HepG2 (cell line): Measurements from ENCODE around the gene MRPL14. TPM values are rescaled to one million over a fixed set of nuclear protein-coding genes. Genes with fewer than 3 reads are reported as not detected.
A peak's percentile ranks its signal among the peaks of the same experiment; 100 is the strongest.

ENCODE experiments used
- ATAC-seq: fragments of 200-7000 bp; cut with Tn5 transposase; 3 replicates; pipeline ENCODE4 v1.9.1; 2020; ENCODE audit warnings: mild to moderate bottlenecking, moderate library complexity
- BruUV-seq: library from RNA; stranded (reverse); fragments of 400-500 nt; replicated peaks from 2 replicates; lab custom pipeline; 2021; lab: Mats Ljungman, UMichigan
- CTCF ChIA-PET: fragments of 300-600 bp; formaldehyde crosslinking; extraction: SDS; loops from one replicate; lab custom pipeline; 2021; ENCODE audit warnings: low total read pairs, inconsistent platforms, low intra/inter-chr PET ratio; lab: Yijun Ruan, JAX
- POLR2A ChIA-PET: fragments of 350-600 bp; sonication (Branson Sonifier 250); formaldehyde crosslinking; loops from one replicate; lab custom pipeline; 2020; ENCODE audit warnings: antibody characterized with exemption, inconsistent platforms; lab: Yijun Ruan, JAX
- DNase-seq: peaks from one replicate; pipeline ENCODE4 v3.0.0-alpha.2; 2015; ENCODE audit warnings: low spot score
- FAIRE-seq: peaks from 3 replicates; lab custom pipeline; 2011; peaks lifted over from hg19 to GRCh38; lab: Jason Lieb, UNC
- H2AFZ ChIP-seq: one replicate; pipeline ENCODE4 v1.6.1; 2011; ENCODE audit warnings: low read length, inconsistent platforms
- H3K27ac ChIP-seq: fragments of 300-600 bp; 3 replicates; pipeline ENCODE4 v1.8.0; 2011; ENCODE audit warnings: mixed run types, mild to moderate bottlenecking, mixed read lengths, low read length, inconsistent platforms; ENCODE audit not compliant: insufficient read depth; ENCODE audit errors: extremely low read length
- H3K27me3 ChIP-seq, 2 experiments: fragments of 200-600 bp in 1 of 2; 2 replicates in 1 of 2; 3 replicates in 1 of 2; pipeline versions ENCODE4 v1.6.0 to v1.8.0; 2011; ENCODE audit warnings: low read length in 2 of 2, mild to moderate bottlenecking in 2 of 2, moderate library complexity in 2 of 2, inconsistent platforms in 1 of 2; ENCODE audit not compliant: insufficient read depth in 2 of 2, control insufficient read depth in 1 of 2
- H3K36me3 ChIP-seq, 2 experiments: fragments of 200-600 bp in 1 of 2; replicated peaks in 1 of 2; 2 replicates in 1 of 2; 3 replicates in 1 of 2; pipeline versions ENCODE4 v1.5.1 to v1.8.0; 2011; ENCODE audit warnings: low read length in 2 of 2, inconsistent platforms in 1 of 2; ENCODE audit not compliant: insufficient read depth in 2 of 2, control insufficient read depth in 1 of 2
- H3K4me1 ChIP-seq: 2 replicates; pipeline ENCODE4 v1.5.1; 2012; ENCODE audit warnings: low read length, inconsistent platforms; ENCODE audit not compliant: insufficient read depth
- H3K4me2 ChIP-seq: 2 replicates; pipeline ENCODE4 v1.6.0; 2011; ENCODE audit warnings: low read depth, low read length, inconsistent platforms
- H3K4me3 ChIP-seq, 3 experiments: fragments of 200-600 bp in 1 of 3; sonication (generic), shearing (Covaris generic) in 1 of 3; replicated peaks in 1 of 3; 2 replicates each; pipeline ENCODE4 v1.5.1; 2011 to 2016; ENCODE audit warnings: low read length in 3 of 3, inconsistent platforms in 2 of 3, low read depth in 2 of 3, mild to moderate bottlenecking in 2 of 3, control low read depth in 1 of 3, mixed read lengths in 1 of 3; ENCODE audit not compliant: insufficient read depth in 1 of 3
- H3K79me2 ChIP-seq: one replicate; pipeline ENCODE4 v1.6.1; 2011; ENCODE audit warnings: low read length, inconsistent platforms; ENCODE audit not compliant: insufficient read depth
- H3K9ac ChIP-seq: 2 replicates; pipeline ENCODE4 v1.6.0; 2011; ENCODE audit warnings: mild to moderate bottlenecking, low read depth, low read length, inconsistent platforms; ENCODE audit not compliant: insufficient read depth
- H3K9me3 ChIP-seq: 2 replicates; pipeline ENCODE4 v1.5.1; 2012; ENCODE audit warnings: mild to moderate bottlenecking, low read length
- H4K20me1 ChIP-seq: 2 replicates; pipeline ENCODE4 v1.6.0; 2011; ENCODE audit warnings: inconsistent platforms, mild to moderate bottlenecking, low read length, moderate library complexity; ENCODE audit not compliant: insufficient read depth
- ADNP ChIP-seq: sonication (generic); formaldehyde crosslinking; IDR thresholded peaks from 2 replicates; pipeline ENCODE4 v1.4.0; 2020; ENCODE audit warnings: missing genetic modification reagents
- CHD4 ChIP-seq: fragments of 200-600 bp; sonication (generic); IDR thresholded peaks from 2 replicates; pipeline ENCODE4 v1.7.0; 2017; ENCODE audit warnings: mild to moderate bottlenecking, low read length, borderline replicate concordance
- HDAC1 ChIP-seq: sonication (generic); formaldehyde crosslinking; IDR thresholded peaks from 2 replicates; pipeline ENCODE4 v1.5.1; 2020; ENCODE audit warnings: mild to moderate bottlenecking, missing genetic modification reagents
- MIXL1 ChIP-seq: IDR thresholded peaks from 2 replicates; pipeline ENCODE4 v1.6.1; 2016
- MLLT10 ChIP-seq: sonication (generic); formaldehyde crosslinking; IDR thresholded peaks from 2 replicates; pipeline ENCODE4 v1.4.0; 2020; ENCODE audit warnings: missing genetic modification reagents
- RCOR2 ChIP-seq: IDR thresholded peaks from 2 replicates; pipeline ENCODE4 v1.6.1; 2016; ENCODE audit warnings: missing biosample characterization, missing genetic modification reagents
- STAT5B ChIP-seq: sonication (generic); formaldehyde crosslinking; IDR thresholded peaks from 2 replicates; pipeline ENCODE4 v1.4.0; 2020; ENCODE audit warnings: missing genetic modification reagents
- TBL1XR1 ChIP-seq: fragments of 150-350 bp; IDR thresholded peaks from 2 replicates; pipeline ENCODE4 v1.6.1; 2014; ENCODE audit warnings: borderline replicate concordance, low read length; ENCODE audit not compliant: partially characterized antibody
- ZMYM3 ChIP-seq: sonication (generic); formaldehyde crosslinking; IDR thresholded peaks from 2 replicates; pipeline ENCODE4 v1.5.1; 2020; ENCODE audit warnings: mild to moderate bottlenecking, missing genetic modification reagents
- ZNF136 ChIP-seq: sonication (generic); formaldehyde crosslinking; IDR thresholded peaks from 2 replicates; pipeline ENCODE4 v1.8.1; 2022; ENCODE audit warnings: low read depth, mild to moderate bottlenecking, moderate library complexity, missing genetic modification reagents
- ZNF263 ChIP-seq: sonication (generic); formaldehyde crosslinking; IDR thresholded peaks from 2 replicates; pipeline ENCODE4 v1.4.0; 2020; ENCODE audit warnings: missing genetic modification reagents
- ZNF3 ChIP-seq: IDR thresholded peaks from 2 replicates; pipeline ENCODE4 v1.7.0; 2017; ENCODE audit warnings: inconsistent platforms
- ZNF629 ChIP-seq: sonication (generic); formaldehyde crosslinking; conservative IDR thresholded peaks from 2 replicates; pipeline ENCODE4 v1.5.0; 2020; ENCODE audit warnings: missing genetic modification reagents
- ZSCAN25 ChIP-seq: sonication (generic); formaldehyde crosslinking; IDR thresholded peaks from 2 replicates; pipeline ENCODE4 v1.8.0; 2022; ENCODE audit warnings: mild to moderate bottlenecking, missing genetic modification reagents
- WGBS: methylation state at CpG from one replicate; pipeline ENCODE4 v1.1.6; 2017; ENCODE audit warnings: low lambda C conversion rate; 5-methylcytosine and 5-hydroxymethylcytosine counted together
- in situ Hi-C: cut with HindIII; loops from 2 replicates; pipeline ENCODE4 v1.10.0; 2017; ENCODE audit warnings: low pct_unique_long_range_greater_than_20kb; ENCODE audit not compliant: extremely low pct_ligation_motif_present
- intact Hi-C: fragments of 100-400 bp; cut with micrococcal nuclease; formaldehyde crosslinking; loops from one replicate; pipeline ENCODE4 v1.10.0; 2022; ENCODE audit not compliant: unreplicated experiment
- polyA plus RNA-seq, 8 experiments: library from polyadenylated mRNA; depleted of rRNA in 3 of 8; stranded (reverse) in 7 of 8; unstranded in 1 of 8; fragments of >200 nt; fragmentation: Illumina TruSeq in 4 of 8; extraction: Trizol in 4 of 8; gene quantifications; 2 replicates each; pipeline versions ENCODE4 v1.2.1 to v1.2.3, GENCODE V29; 2011 to 2016; ENCODE audit warnings: low read depth in 4 of 8, missing spikeins in 1 of 8, mixed read lengths in 1 of 8; ENCODE audit not compliant: insufficient read depth in 1 of 8
- total RNA-seq, 5 experiments: library from RNA; depleted of rRNA; stranded (reverse); fragments of >200 nt; fragmentation: Illumina TruSeq; extraction: Trizol; gene quantifications; 2 replicates each; pipeline ENCODE4 v1.2.3, GENCODE V29; 2016; ENCODE audit warnings: low read depth in 1 of 5
- TF ChIP-seq, protein P1 (sequence below): sonication (generic); formaldehyde crosslinking; IDR thresholded peaks from 2 replicates; pipeline ENCODE4 v1.5.1; 2020; ENCODE audit warnings: mild to moderate bottlenecking, missing genetic modification reagents, moderate library complexity
- TF ChIP-seq, protein P2 (sequence below): sonication (generic); formaldehyde crosslinking; IDR thresholded peaks from 2 replicates; pipeline ENCODE4 v1.8.1; 2022; ENCODE audit warnings: mild to moderate bottlenecking, missing genetic modification reagents
- TF ChIP-seq, protein P3 (sequence below): sonication (generic); formaldehyde crosslinking; IDR thresholded peaks from 2 replicates; pipeline ENCODE4 v1.5.0; 2020; ENCODE audit warnings: mild to moderate bottlenecking, missing genetic modification reagents

Gene MRPL14
- total and polyA plus RNA-seq, 2 of the 13 experiments (the other 11 are each of a cell fraction or from before 2014, with no cell fraction given), result 157 to 178 TPM

DNA sequence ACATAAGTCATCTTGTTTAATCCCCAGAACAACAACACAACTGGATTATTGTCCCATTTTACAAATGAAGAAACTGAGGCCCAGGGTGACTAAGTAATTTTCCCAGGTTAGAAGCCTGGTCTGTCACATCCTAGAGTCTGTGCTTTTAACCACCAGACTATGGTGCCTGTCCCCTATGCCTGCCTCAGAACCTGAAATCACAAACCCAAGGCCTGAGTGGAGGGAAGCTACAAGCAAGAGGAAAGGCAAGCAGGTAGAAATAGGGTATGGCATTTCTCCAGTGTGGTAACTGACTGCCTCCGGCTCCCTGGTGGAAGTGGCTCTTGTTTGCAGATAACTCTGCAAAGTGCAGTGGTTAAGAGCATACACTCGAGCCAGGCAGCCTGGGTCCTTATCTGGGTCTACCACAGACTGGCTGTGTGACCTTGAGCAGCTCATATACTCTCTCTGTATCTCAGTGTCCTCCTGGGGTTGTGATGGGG is 2.6 kb upstream of the MRPL14 start:
- Histone ChIP-seq H3K4me3 (no peak overlapping the region), H3K9ac (no peak overlapping the region), H3K79me2 (peaks cover 65% of the 10 kb centered on the region), H3K27ac (peak overlapping the region; percentile 35), H3K4me1 (peaks cover 71% of the 10 kb centered on the region), H3K36me3 (peaks cover 1 to 10% of the 10 kb centered on the region in 2 experiments; a peak in 3 of 5 replicates)
- POLR2A ChIA-PET, result interaction anchor here (0.7 to 3.2 kb wide), 4 partner anchors 31 to 242 kb away, joined by 3 to 14 read pairs (median 3); partner anchors contain the start of gene HSP90AB1
- DNase-seq, result peak; percentile 47
- CTCF ChIA-PET, result interaction anchor here (1.3 kb wide), 1 partner anchor 30 kb away, joined by 4 read pairs; no protein-coding TSS in a partner anchor
- FAIRE-seq, result peak; percentile 47
- WGBS, result 37% methylated on average over 2 of the region's 2 CpGs
- in situ Hi-C loops, result no loop called here
- TF ChIP-seq ZNF136, result 0 out of 2 replicates have a peak, but pooled peaks have one; percentile 42
- TF ChIP-seq ZNF263 (CRISPR knock-in tag), result no peak
- TF ChIP-seq MLLT10 (CRISPR knock-in tag), result no peak
- TF ChIP-seq ZNF629 (CRISPR knock-in tag), result peak; percentile 93
- TF ChIP-seq, protein P1, sequence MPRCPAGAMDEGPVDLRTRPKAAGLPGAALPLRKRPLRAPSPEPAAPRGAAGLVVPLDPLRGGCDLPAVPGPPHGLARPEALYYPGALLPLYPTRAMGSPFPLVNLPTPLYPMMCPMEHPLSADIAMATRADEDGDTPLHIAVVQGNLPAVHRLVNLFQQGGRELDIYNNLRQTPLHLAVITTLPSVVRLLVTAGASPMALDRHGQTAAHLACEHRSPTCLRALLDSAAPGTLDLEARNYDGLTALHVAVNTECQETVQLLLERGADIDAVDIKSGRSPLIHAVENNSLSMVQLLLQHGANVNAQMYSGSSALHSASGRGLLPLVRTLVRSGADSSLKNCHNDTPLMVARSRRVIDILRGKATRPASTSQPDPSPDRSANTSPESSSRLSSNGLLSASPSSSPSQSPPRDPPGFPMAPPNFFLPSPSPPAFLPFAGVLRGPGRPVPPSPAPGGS (CRISPR knock-in tag), result 0 out of 2 replicates have a peak, but pooled peaks have one; percentile 45
- TF ChIP-seq ZMYM3 (CRISPR knock-in tag), result peak; percentile 59
- TF ChIP-seq, protein P2, sequence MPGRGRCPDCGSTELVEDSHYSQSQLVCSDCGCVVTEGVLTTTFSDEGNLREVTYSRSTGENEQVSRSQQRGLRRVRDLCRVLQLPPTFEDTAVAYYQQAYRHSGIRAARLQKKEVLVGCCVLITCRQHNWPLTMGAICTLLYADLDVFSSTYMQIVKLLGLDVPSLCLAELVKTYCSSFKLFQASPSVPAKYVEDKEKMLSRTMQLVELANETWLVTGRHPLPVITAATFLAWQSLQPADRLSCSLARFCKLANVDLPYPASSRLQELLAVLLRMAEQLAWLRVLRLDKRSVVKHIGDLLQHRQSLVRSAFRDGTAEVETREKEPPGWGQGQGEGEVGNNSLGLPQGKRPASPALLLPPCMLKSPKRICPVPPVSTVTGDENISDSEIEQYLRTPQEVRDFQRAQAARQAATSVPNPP, result no peak
- 0 out of 2 replicates have a peak, but pooled peaks have one; percentile 30 for TF ChIP-seq ZSCAN25
- TF ChIP-seq HDAC1, result peak; percentile 23; the same call in 1 of the 2 replicates
- TF ChIP-seq RCOR2, result 0 out of 2 replicates have a peak, but pooled peaks have one; percentile 32
- TF ChIP-seq STAT5B, result no peak
- TF ChIP-seq ZNF3 (CRISPR knock-in tag), result peak; percentile 89
- TF ChIP-seq, protein P3, sequence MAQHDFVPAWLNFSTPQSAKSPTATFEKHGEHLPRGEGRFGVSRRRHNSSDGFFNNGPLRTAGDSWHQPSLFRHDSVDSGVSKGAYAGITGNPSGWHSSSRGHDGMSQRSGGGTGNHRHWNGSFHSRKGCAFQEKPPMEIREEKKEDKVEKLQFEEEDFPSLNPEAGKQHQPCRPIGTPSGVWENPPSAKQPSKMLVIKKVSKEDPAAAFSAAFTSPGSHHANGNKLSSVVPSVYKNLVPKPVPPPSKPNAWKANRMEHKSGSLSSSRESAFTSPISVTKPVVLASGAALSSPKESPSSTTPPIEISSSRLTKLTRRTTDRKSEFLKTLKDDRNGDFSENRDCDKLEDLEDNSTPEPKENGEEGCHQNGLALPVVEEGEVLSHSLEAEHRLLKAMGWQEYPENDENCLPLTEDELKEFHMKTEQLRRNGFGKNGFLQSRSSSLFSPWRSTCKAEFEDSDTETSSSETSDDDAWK (CRISPR knock-in tag), result no peak
- peak; percentile 74 for TF ChIP-seq CHD4
- TF ChIP-seq MIXL1 (CRISPR knock-in tag), result 0 out of 2 replicates have a peak, but pooled peaks have one; percentile 11
- peak; percentile 31; the same call in 1 of the 2 replicates for TF ChIP-seq ADNP (CRISPR knock-in tag)
- TF ChIP-seq TBL1XR1, result no peak
- TF ChIP-seq, all 625 proteins: peak for 11
- ATAC-seq, result no peak
- peaks cover 18% of the 10 kb centered on the region for H4K20me1 ChIP-seq
- peak overlapping the region; percentile 38 for H3K4me2 ChIP-seq
- no peaks in the 10 kb centered on the region; a peak in 1 of 5 replicates for H3K27me3 ChIP-seq
- no TSS peak for BruUV-seq
- H2AFZ ChIP-seq, result no peak overlapping the region
- H3K9me3 ChIP-seq, result no peaks in the 10 kb centered on the region
- intact Hi-C loops, result loop anchor here (2.0 to 5.0 kb wide), 2 partner anchors 21 to 33 kb away; no protein-coding TSS in a partner anchor
